GM12891 (cell line): Measurements from ENCODE around the gene AQP1.

Experiments used
- POLR2A ChIP-seq: IDR thresholded peaks from 2 replicates; pipeline ENCODE4 v1.6.1; 2011; ENCODE audit warnings: low read depth, low read length, control low read depth
- POU2F2 ChIP-seq: IDR thresholded peaks from 2 replicates; pipeline ENCODE4 v1.6.1; 2011; ENCODE audit warnings: low read depth, mild to moderate bottlenecking, control low read depth, low read length, moderate library complexity
- SPI1 ChIP-seq: IDR thresholded peaks from 2 replicates; pipeline ENCODE4 v1.6.1; 2011; ENCODE audit warnings: low read depth, low read length, control low read depth

DNA sequence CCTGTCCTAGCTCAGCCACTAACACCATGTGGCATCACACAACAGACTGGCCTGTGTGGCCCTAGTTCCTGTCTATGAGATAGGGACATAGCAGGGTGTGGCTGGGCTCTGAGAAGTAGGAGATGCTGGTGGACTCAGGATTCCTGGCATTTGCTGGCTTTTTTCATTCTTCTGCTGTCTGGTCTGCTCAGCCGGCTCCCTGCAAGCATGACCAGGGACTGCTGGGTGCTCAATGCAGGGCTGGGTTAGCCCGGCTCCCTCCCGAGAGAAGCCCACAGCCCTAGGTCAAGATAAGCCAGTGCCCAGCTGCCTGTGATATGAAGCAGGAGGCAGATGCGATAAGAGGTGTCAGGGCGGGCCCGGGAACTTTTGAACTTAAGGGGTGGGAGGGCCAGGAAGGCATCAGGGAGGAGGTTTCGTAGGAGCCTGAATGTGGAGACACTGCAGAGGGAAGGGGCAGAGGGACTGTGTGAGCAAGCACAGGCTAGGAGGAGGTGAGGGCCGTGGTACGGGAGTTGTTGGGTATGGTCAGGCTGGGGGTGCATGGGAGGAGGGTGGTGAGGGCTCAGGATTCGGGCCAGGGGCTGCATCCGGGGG, 3.5 kb downstream of the AQP1 start:
- TF ChIP-seq SPI1 (no peak), POU2F2 (no peak), POLR2A (no peak)
